Right lobe of liver (tissue), 4 donors: ENCODE results near the gene CIB4.

ENCODE experiments used
- POLR2A ChIP-seq: fragments of 450-650 bp; IDR thresholded peaks from one replicate; pipeline ENCODE4 v1.6.1; 2017; ENCODE audit warnings: antibody characterized with exemption, mild to moderate bottlenecking
- TF ChIP-seq, protein P1 (sequence below), 4 donors: fragments of 200-600 bp in 3 of 4; fragments of 450-650 bp in 1 of 4; IDR thresholded peaks; one replicate each; pipeline versions ENCODE4 v1.5.1 to v1.8.0; 2016 to 2022; ENCODE audit warnings: antibody characterized with exemption in 4 of 4, mild to moderate bottlenecking in 2 of 4
- donor health status: DM: no; HTN: no; CAD: no.
- donor health status: DM: no; HTN: no; CAD: no.
- donor health status: DM: no; HTN: yes; CAD: no.

DNA sequence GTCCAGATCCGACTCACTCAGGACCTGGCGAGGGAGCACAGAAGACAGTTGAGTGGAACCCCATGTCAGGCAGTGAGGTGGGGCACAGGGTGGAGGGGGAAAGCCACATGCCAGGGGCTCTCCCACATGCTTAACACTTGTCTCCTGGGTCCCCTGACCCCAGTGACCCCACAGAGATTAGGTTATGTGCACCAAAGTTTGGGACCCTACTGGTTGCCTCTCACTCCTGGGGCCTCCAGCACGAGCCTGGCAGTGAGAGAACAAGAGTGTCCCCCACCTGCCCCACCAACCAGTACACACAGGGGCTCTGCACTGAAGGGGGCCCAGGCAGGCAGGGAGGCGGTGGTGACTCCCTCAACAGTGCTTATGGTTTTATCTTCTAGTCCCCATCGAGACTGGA is 58.3 kb downstream of the CIB4 start:
- TF ChIP-seq, protein P1, sequence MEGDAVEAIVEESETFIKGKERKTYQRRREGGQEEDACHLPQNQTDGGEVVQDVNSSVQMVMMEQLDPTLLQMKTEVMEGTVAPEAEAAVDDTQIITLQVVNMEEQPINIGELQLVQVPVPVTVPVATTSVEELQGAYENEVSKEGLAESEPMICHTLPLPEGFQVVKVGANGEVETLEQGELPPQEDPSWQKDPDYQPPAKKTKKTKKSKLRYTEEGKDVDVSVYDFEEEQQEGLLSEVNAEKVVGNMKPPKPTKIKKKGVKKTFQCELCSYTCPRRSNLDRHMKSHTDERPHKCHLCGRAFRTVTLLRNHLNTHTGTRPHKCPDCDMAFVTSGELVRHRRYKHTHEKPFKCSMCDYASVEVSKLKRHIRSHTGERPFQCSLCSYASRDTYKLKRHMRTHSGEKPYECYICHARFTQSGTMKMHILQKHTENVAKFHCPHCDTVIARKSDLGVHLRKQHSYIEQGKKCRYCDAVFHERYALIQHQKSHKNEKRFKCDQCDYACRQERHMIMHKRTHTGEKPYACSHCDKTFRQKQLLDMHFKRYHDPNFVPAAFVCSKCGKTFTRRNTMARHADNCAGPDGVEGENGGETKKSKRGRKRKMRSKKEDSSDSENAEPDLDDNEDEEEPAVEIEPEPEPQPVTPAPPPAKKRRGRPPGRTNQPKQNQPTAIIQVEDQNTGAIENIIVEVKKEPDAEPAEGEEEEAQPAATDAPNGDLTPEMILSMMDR (IDR thresholded peaks at IDR 0.05): no peak
- TF ChIP-seq POLR2A: no peak
